Effector memory CD4-positive, alpha-beta T cell (primary cell): ENCODE results near the gene OR13J1.
"Not testable (repeated sequence)": the region's sequence is repeated elsewhere in the genome, so short reads cannot be mapped to it uniquely, and the experiment has no call there.

Source experiments
- DNase-seq, 3 donors: peaks; one replicate each; pipeline ENCODE4 v3.0.0-alpha.2; 2020
- H3K27ac ChIP-seq: 2 replicates; pipeline ENCODE4 v1.7.0; 2013; ENCODE audit warnings: mild to moderate bottlenecking, low read length, moderate library complexity; ENCODE audit not compliant: insufficient read depth, poor library complexity, severe bottlenecking
- H3K27me3 ChIP-seq: replicated peaks from 2 replicates; pipeline ENCODE4 v1.7.0; 2013; ENCODE audit warnings: mild to moderate bottlenecking, low read length; ENCODE audit not compliant: insufficient read depth, control insufficient read depth, poor library complexity, severe bottlenecking
- H3K36me3 ChIP-seq: 2 replicates; pipeline ENCODE4 v1.7.0; 2013; ENCODE audit warnings: mild to moderate bottlenecking, low read length, moderate library complexity; ENCODE audit not compliant: control insufficient read depth, insufficient read depth
- H3K4me1 ChIP-seq: 2 replicates; pipeline ENCODE4 v1.7.0; 2013; ENCODE audit warnings: low read length, mild to moderate bottlenecking; ENCODE audit not compliant: control insufficient read depth, insufficient read depth, poor library complexity, severe bottlenecking
- H3K4me3 ChIP-seq: 2 replicates; pipeline ENCODE4 v1.7.0; 2013; ENCODE audit warnings: low read length, low read depth, mild to moderate bottlenecking; ENCODE audit not compliant: insufficient read depth, poor library complexity, severe bottlenecking
- H3K9me3 ChIP-seq: 2 replicates; pipeline ENCODE4 v1.7.0; 2013; ENCODE audit warnings: mild to moderate bottlenecking, low read length, moderate library complexity; ENCODE audit not compliant: control insufficient read depth
- total RNA-seq, 3 donors: gene quantifications; one replicate each; lab custom pipeline; 2026; lab: John Stamatoyannopoulos, UW

The OR13J1 gene, protein sequence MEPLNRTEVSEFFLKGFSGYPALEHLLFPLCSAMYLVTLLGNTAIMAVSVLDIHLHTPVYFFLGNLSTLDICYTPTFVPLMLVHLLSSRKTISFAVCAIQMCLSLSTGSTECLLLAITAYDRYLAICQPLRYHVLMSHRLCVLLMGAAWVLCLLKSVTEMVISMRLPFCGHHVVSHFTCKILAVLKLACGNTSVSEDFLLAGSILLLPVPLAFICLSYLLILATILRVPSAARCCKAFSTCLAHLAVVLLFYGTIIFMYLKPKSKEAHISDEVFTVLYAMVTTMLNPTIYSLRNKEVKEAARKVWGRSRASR
- total RNA-seq: 0 reads per million in 3 donors

DNA sequence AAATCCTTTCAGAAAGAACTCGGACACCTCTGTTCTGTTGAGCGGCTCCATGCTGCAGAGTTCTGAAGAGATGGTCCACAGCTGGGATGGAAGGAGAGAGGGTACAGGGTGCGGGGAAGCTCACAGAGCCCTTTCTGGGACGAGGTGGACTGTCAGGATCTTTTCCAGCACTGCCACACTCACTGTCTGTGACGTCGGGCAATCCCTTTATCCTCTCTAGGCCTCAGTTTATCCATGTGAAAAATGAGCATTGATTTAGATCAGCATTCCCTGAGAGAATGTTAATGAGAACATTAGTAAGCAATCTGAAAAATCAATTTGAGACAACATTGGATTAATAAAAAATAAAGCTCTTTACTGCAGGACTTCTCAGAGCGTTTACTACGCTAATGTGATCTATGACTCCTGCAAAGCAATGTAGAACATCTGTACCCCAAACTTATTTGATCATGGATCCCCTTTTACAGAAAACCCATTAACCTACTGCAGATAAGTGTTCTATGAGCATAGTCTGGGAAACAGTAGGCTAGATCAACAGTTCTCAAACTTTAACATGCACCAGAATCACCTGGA, at the start of gene OR13J1:
Gene OR13J1 (minus strand): TSS at position 51 of the 573 bp plus-strand sequence. CDS start 0 bp downstream, at position 51.
- Histone ChIP-seq H3K36me3 (no peaks in the 10 kb centered on the region), H3K27me3 (no peaks in the 10 kb centered on the region), H3K4me3 (no peak within 1 kb of the TSS), H3K4me1 (no peaks in the 10 kb centered on the region), H3K9me3 (no peaks in the 10 kb centered on the region), H3K27ac (no peak within 1 kb of the TSS)
- DNase-seq: no peak

DNA sequence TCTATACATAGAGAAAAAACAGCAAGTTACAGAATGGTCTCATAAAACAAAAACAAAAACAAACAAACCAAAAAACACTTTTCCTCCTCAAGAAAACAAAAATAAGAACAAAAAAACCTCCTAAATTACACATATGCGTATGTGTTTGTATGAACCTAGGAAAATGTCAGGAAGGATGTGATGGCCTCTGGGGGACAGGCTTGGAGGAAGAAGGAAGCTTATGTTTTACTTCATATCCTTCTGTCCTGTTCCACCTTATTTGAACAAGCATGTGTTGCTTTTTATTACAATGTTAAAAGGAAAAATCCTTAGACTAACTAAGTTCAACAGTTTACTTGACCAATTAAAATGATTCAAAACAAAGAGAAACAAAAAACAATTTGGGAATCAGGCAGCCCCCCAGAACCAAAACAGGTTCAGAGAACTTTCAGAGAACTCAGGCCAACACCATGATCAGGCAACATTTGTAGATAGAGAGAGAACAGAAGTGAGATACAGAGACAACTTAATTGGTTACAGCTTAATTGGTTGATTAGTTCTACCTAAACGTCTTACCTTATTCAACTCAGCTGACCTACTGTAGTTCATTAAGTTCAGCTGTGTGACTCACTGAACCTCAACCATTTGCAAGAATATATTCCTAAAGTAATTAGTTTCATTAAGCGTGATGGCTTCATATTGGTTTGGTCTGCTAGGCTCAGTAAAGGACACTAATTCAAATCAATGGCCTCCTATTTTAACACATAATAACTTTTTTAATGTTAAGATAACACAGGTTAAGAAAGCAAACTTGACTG, 49.2 kb upstream of the OR13J1 start:
- H3K9me3 ChIP-seq: no peaks in the 10 kb centered on the region
- no peak overlapping the region for H3K27ac ChIP-seq
- H3K4me1 ChIP-seq: no peaks in the 10 kb centered on the region
- DNase-seq: no peak
- H3K4me3 ChIP-seq: no peak overlapping the region
- H3K27me3 ChIP-seq: no peaks in the 10 kb centered on the region
- no peaks in the 10 kb centered on the region for H3K36me3 ChIP-seq

DNA sequence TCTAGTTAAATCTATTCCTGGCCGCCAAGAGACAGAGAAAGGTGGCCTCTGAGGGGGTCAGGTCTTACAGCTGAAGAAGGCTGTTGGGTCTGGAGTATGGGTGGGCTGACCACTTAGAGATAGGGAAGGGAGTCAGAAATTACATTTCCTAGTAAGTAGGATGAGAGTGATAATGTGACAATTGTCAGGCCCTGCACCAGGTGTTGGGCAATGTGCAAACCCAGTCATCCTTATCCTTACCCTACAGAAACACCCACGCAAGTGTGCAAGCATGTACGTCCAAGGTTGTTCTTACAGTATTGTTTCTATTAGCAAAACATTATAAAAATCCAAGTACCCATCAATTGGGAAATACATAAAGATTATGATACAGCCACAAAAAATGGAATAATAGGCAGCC, 48.6 kb upstream of the OR13J1 start:
- Histone ChIP-seq H3K36me3 (no peaks in the 10 kb centered on the region), H3K27ac (no peak overlapping the region), H3K4me3 (no peak overlapping the region), H3K4me1 (no peaks in the 10 kb centered on the region), H3K9me3 (no peaks in the 10 kb centered on the region), H3K27me3 (no peaks in the 10 kb centered on the region)
- no peak for DNase-seq

DNA sequence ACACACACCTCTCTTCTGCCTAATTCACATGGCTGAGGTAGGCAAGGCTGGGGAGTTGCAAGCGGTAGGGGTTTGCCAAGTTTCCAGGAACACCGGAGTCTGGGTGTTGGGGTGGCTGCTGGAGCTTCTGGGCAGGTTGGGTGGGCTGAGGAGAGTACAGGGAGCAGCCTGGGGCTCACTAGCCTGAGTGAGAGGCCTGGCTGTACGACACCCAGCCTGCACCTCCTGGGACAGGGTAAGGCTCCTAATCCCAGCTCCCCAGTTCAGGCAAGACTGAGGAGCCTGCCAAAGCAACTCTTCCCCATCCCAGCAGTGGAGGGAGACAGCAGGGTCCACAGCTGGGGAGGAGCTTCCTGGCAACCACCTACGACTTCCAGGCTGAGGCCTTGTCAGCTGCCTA, 47.1 kb upstream of the OR13J1 start:
- H3K9me3 ChIP-seq: no peaks in the 10 kb centered on the region
- DNase-seq: no peak
- H3K4me1 ChIP-seq: no peaks in the 10 kb centered on the region
- H3K27ac ChIP-seq: no peak overlapping the region
- no peaks in the 10 kb centered on the region for H3K27me3 ChIP-seq
- no peaks in the 10 kb centered on the region for H3K36me3 ChIP-seq
- H3K4me3 ChIP-seq: no peak overlapping the region

DNA sequence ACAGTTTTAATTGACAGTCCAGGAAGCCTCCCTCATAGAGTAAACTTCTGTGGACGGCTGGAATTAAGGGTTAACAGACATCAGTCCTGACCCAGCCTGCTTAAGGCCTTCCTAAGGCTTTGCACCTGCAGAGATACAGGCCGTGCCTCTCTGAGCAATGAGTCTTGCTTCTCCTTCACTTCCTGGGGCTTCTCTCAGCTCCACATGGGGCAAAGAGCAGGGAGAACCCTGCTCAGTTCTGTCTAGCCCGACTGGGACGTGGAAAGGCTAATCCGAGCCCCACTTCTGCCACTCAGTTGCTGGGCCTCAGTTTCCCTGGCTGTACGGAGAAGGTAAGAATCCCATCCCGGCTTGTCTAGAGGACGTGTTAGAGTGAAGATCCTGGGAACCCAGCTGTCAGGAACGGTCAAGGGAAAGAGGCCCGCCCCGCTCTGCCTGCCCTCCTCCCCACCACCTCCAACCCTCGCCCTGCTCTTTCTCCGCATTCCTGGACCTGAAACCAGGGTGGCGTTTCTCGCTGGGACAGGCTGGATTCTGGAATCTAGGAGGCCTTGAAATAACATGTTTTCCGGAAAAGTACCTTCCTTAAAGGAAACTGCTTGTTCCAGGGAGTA, 45.6 kb upstream of the OR13J1 start:
- Histone ChIP-seq H3K9me3 (no peaks in the 10 kb centered on the region), H3K4me3 (no peak overlapping the region), H3K4me1 (peaks cover 9% of the 10 kb centered on the region), H3K27me3 (no peaks in the 10 kb centered on the region), H3K36me3 (no peaks in the 10 kb centered on the region), H3K27ac (no peak overlapping the region)
- no peak for DNase-seq

DNA sequence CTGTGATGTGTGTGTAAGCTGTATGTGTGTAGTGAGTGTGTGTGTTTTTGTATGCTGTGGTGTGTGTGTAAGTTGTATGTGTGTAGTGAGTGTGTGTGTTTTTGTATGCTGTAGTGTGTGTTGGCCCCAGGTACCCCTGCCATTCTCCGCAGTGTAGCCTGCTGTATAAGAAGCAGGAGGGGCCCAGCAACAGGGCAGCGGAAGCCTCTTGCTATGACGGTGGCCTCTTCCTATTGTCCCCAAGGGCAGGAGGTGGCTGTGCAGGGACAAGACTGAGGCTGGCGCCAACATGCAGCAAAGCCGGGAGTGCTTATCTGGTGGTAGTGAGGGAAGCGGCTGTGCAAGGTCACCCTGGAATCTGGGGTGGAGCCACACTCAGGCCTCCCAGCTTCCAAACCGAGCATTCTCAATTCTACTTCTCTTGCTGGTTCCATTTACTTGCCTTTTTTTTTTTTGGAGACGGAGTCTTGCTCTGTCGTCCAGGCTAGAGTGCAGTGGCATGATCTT, 44.2 kb upstream of the OR13J1 start:
- Histone ChIP-seq H3K9me3 (no peaks in the 10 kb centered on the region), H3K4me1 (peaks cover 23% of the 10 kb centered on the region), H3K36me3 (no peaks in the 10 kb centered on the region), H3K27ac (no peak overlapping the region), H3K27me3 (no peaks in the 10 kb centered on the region), H3K4me3 (no peak overlapping the region)
- DNase-seq: no peak

DNA sequence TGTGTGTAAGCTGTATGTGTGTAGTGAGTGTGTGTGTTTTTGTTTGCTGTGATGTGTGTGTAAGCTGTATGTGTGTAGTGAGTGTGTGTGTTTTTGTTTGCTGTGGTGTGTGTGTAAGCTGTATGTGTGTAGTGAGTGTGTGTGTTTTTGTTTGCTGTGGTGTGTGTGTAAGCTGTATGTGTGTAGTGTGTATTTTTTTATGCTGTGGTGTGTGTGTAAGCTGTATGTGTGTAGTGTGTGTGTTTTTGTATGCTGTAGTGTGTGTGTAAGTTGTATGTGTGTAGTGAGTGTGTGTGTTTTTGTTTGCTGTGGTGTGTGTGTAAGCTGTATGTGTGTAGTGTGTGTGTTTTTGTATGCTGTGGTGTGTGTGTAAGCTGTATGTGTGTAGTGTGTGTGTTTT, 43.2 kb upstream of the OR13J1 start:
- H3K4me3 ChIP-seq, H3K9me3 ChIP-seq, H3K36me3 ChIP-seq, DNase-seq, H3K27ac ChIP-seq, H3K27me3 ChIP-seq: not testable (repeated sequence)
- peaks cover 32% of the 10 kb centered on the region for H3K4me1 ChIP-seq

DNA sequence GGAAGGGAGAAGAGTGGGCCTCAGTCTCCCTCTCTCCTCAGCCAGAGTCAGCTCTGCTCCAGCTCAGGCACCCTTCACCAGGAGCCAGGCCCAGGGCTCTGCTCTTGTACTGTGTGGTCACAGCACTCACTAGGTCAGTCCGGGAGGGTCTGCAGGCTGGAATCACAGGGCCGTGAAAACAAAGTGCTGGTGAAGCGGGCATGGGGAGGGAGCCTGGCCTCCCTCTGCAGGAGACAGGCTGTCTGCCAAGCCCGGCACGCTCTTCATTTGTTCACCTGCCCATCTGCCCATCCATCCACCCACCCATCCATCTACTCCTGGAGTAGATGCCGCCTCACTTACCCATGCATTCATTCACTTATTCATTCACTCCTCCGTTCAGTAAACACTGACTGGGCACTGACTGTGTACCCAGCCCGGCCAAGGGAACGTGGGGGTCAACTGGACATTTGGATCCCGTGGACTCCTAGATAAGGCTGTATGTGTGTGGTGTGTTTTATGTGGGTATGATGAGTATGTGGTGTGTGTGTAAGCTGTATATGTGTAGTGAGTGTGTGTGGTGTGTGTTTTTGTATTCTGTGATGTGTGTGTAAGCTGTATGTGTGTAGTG, 42.7 kb upstream of the OR13J1 start:
- no peaks in the 10 kb centered on the region for H3K9me3 ChIP-seq

DNA sequence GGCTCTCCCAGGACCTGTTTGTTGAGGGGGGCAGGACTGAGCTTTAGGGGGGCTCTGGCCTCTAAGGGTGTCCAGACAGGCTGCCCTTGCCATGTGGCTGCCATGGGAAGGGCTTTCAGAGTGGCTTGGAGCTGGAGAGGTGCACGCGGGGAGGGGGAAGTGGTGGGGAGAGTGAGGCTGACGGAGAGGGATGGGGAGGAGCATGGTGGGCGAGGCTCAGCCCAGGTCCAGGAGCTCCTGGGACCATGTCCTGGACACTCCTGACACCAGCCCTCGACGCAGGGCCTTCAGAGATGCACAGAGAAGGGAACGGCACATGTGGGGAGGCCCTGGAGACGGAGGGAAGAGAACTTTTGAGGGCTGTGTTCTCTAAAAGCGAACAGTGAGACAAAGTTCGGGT, 41.5 kb upstream of the OR13J1 start:
- DNase-seq: no peak
- no peaks in the 10 kb centered on the region for H3K36me3 ChIP-seq
- peaks cover 44% of the 10 kb centered on the region for H3K4me1 ChIP-seq
- H3K27ac ChIP-seq: no peak overlapping the region
- H3K9me3 ChIP-seq: no peaks in the 10 kb centered on the region
- H3K4me3 ChIP-seq: no peak overlapping the region
- H3K27me3 ChIP-seq: no peaks in the 10 kb centered on the region

More for the DNA sequence above, 42.7 kb upstream of the OR13J1 start:
- H3K27me3 ChIP-seq: no peaks in the 10 kb centered on the region
- H3K4me1 ChIP-seq: peaks cover 37% of the 10 kb centered on the region
- no peak overlapping the region for H3K4me3 ChIP-seq
- DNase-seq: no peak
- H3K27ac ChIP-seq: no peak overlapping the region
- H3K36me3 ChIP-seq: no peaks in the 10 kb centered on the region
